HFF-Myc (cell line): ENCODE data around the gene BDKRB2.

Experiments
- DNase-seq: peaks from one replicate; pipeline ENCODE4 v3.0.0-alpha.2; 2011; ENCODE audit warnings: low read depth; ENCODE audit errors: extremely low read depth
- H3K4me3 ChIP-seq: replicated peaks from 2 replicates; pipeline ENCODE4 v1.5.1; 2011; ENCODE audit warnings: low read depth, mild to moderate bottlenecking, control low read depth, low read length
- TF ChIP-seq, protein P1 (sequence below): IDR thresholded peaks from 2 replicates; pipeline ENCODE4 v1.5.1; 2012; ENCODE audit warnings: mild to moderate bottlenecking, low read depth, low read length, control low read depth; ENCODE audit errors: missing control alignments

The BDKRB2 gene

DNA sequence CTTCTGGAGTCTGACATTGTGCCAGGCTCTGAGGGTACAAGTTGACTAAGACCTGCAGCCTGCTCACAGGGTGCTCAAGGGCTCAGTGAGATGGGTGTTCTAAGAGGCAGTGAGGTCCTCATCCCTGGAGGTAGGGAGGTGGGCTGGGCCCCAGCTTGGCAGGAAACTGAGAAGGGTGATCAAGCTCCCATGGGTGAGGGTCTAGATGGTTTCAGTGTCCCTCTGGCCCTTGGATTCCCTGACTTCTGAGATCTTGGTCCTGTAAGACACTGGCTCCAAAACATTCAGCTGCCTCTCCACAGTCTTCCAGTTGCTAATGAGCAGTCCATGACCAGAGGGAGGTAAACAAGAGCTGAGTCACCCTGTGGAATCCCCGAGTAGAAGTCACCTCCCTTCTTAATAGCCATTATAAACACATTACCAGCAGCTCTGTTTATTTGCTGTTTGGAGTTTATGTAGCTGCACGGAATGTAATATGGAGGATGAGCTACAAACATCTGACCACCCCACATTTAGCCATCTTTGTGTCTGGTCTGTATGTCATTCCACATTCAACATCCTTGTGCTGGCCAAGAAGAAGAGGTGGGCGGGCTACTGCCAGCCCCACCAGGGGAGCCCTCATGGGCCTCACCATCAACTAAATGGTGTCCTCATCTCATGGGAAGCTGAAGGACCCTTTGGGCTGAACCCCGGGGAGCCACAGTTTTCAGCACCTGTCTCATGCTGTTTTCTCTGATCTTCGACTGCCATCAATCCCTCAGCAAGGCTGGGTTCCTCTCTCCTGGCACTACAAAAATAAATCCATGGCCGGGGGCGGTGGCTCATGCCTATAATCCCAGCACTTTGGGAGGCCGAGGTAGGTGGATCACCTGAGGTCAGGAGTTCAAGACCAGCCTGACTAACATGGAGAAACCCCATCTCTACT, 37.2 kb upstream of the BDKRB2 start:
- H3K4me3 ChIP-seq, result no peak overlapping the region
- TF ChIP-seq, protein P1, sequence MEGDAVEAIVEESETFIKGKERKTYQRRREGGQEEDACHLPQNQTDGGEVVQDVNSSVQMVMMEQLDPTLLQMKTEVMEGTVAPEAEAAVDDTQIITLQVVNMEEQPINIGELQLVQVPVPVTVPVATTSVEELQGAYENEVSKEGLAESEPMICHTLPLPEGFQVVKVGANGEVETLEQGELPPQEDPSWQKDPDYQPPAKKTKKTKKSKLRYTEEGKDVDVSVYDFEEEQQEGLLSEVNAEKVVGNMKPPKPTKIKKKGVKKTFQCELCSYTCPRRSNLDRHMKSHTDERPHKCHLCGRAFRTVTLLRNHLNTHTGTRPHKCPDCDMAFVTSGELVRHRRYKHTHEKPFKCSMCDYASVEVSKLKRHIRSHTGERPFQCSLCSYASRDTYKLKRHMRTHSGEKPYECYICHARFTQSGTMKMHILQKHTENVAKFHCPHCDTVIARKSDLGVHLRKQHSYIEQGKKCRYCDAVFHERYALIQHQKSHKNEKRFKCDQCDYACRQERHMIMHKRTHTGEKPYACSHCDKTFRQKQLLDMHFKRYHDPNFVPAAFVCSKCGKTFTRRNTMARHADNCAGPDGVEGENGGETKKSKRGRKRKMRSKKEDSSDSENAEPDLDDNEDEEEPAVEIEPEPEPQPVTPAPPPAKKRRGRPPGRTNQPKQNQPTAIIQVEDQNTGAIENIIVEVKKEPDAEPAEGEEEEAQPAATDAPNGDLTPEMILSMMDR, result no peak
- DNase-seq, result peak; percentile 83

- no peak overlapping the region for H3K4me3 ChIP-seq
- DNase-seq, result no peak
- TF ChIP-seq, protein P1, result no peak
Observed at GRCh38 chr14:96168581-96168980, 36.1 kb upstream of the BDKRB2 start.

- TF ChIP-seq, protein P1, result no peak
Observed at GRCh38 chr14:96170961-96171592, 33.6 kb upstream of the BDKRB2 start.

GRCh38 chr14:96173636-96174475, 30.8 kb upstream of the BDKRB2 start:
- no peak for DNase-seq

More at GRCh38 chr14:96170961-96171592, 33.6 kb upstream of the BDKRB2 start:
- no peak overlapping the region for H3K4me3 ChIP-seq
- no peak for DNase-seq

GRCh38 chr14:96176275-96176674, 28.4 kb upstream of the BDKRB2 start:
- TF ChIP-seq, protein P1, result no peak
- no peak overlapping the region for H3K4me3 ChIP-seq
- DNase-seq, result no peak

More at GRCh38 chr14:96173636-96174475, 30.8 kb upstream of the BDKRB2 start:
- TF ChIP-seq, protein P1, result no peak
- no peak overlapping the region for H3K4me3 ChIP-seq

GRCh38 chr14:96176811-96177211, 27.8 kb upstream of the BDKRB2 start:
- H3K4me3 ChIP-seq, result no peak overlapping the region
- peak; percentile 57 for DNase-seq
- TF ChIP-seq, protein P1, result no peak
